ENCODE measurements around the gene UGT2B17. TPM values are rescaled to one million over a fixed set of nuclear protein-coding genes. Genes with fewer than 3 reads are reported as not detected.
"Not testable (repeated sequence)": the region's sequence is repeated elsewhere in the genome, so short reads cannot be mapped to it uniquely, and the experiment has no call there.

Gene UGT2B17
- total RNA-seq, 2 donors from 2014 or later, result not detected

- DNase-seq, result no peak
- TF ChIP-seq CTCF (conservative IDR thresholded peaks at IDR 0.05), result peak; percentile 20
- Histone ChIP-seq H3K9me3 (ENCODE audit: control insufficient read depth, low read length) (no peaks in the 10 kb centered on the region), H3K9ac (ENCODE audit: extremely low read depth, low read length, poor library complexity, severe bottlenecking) (no peak overlapping the region), H3K4me1 (ENCODE audit: control insufficient read depth, insufficient read depth, low read length) (no peaks in the 10 kb centered on the region), H3K4me3 (ENCODE audit: low read length) (no peak overlapping the region), H3K27ac (ENCODE audit: low read depth, low read length) (no peak overlapping the region), H3K27me3 (ENCODE audit: control insufficient read depth, insufficient read depth, low read length, poor library complexity, severe bottlenecking) (no peaks in the 10 kb centered on the region), H3K36me3 (ENCODE audit: control insufficient read depth, insufficient read depth, low read length) (no peaks in the 10 kb centered on the region)
- Mint-ChIP-seq H3K27ac (no peak overlapping the region), H3K4me3 (no peak overlapping the region), H3K9me3 (no peaks in the 10 kb centered on the region), H3K36me3 (ENCODE audit: low read depth) (no peaks in the 10 kb centered on the region), H3K27me3 (ENCODE audit: insufficient read depth) (peaks cover 8% of the 10 kb centered on the region), H3K4me1 (no peaks in the 10 kb centered on the region)
- WGBS, 2 experiments (ENCODE audit: insufficient coverage in 1 of 2, insufficient read length in 1 of 2), result 93% methylated on average over 3 of the region's 3 CpGs; no CpG with 5 or more reads in 1 of the 2 experiments
Measured at GRCh38 chr4:68577590-68577989, 1.5 kb upstream of the UGT2B17 start.

GRCh38 chr4:68575636-68576035 is 486 bp downstream of the UGT2B17 start:
- not testable (repeated sequence) for H3K4me1 Mint-ChIP-seq; DNase-seq; H3K4me1 ChIP-seq (ENCODE audit: control insufficient read depth, insufficient read depth, low read length); H3K27me3 ChIP-seq (ENCODE audit: control insufficient read depth, insufficient read depth, low read length, poor library complexity, severe bottlenecking); H3K9me3 ChIP-seq (ENCODE audit: control insufficient read depth, low read length); H3K27me3 Mint-ChIP-seq (ENCODE audit: insufficient read depth); H3K27ac Mint-ChIP-seq; H3K9me3 Mint-ChIP-seq; H3K36me3 ChIP-seq (ENCODE audit: control insufficient read depth, insufficient read depth, low read length); H3K4me3 Mint-ChIP-seq; H3K36me3 Mint-ChIP-seq (ENCODE audit: low read depth); H3K27ac ChIP-seq (ENCODE audit: low read depth, low read length); H3K9ac ChIP-seq (ENCODE audit: extremely low read depth, low read length, poor library complexity, severe bottlenecking); H3K4me3 ChIP-seq (ENCODE audit: low read length)
- WGBS, 2 experiments (ENCODE audit: insufficient coverage in 1 of 2, insufficient read length in 1 of 2), result 93 to 100% methylated on average over 2 to 5 of the region's 5 CpGs

GRCh38 chr4:68575081-68575480 is 1.0 kb downstream of the UGT2B17 start:
- Histone ChIP-seq H3K27me3 (ENCODE audit: control insufficient read depth, insufficient read depth, low read length, poor library complexity, severe bottlenecking) (no peaks in the 10 kb centered on the region), H3K9me3 (ENCODE audit: control insufficient read depth, low read length) (no peaks in the 10 kb centered on the region), H3K36me3 (ENCODE audit: control insufficient read depth, insufficient read depth, low read length) (no peaks in the 10 kb centered on the region), H3K4me1 (ENCODE audit: control insufficient read depth, insufficient read depth, low read length) (no peaks in the 10 kb centered on the region), H3K4me3 (ENCODE audit: low read length) (no peak overlapping the region), H3K9ac (ENCODE audit: extremely low read depth, low read length, poor library complexity, severe bottlenecking) (no peak overlapping the region), H3K27ac (ENCODE audit: low read depth, low read length) (no peak overlapping the region)
- H3K4me3 Mint-ChIP-seq, result no peak overlapping the region
- H3K9me3 Mint-ChIP-seq, result no peaks in the 10 kb centered on the region
- 100% methylated on average over 1 of the region's 1 CpG; no CpG with 5 or more reads in 1 of the 2 experiments for WGBS, 2 experiments (ENCODE audit: insufficient coverage in 1 of 2, insufficient read length in 1 of 2)
- no peaks in the 10 kb centered on the region for H3K4me1 Mint-ChIP-seq
- DNase-seq, result no peak
- H3K27me3 Mint-ChIP-seq (ENCODE audit: insufficient read depth), result no peaks in the 10 kb centered on the region
- H3K36me3 Mint-ChIP-seq (ENCODE audit: low read depth), result no peaks in the 10 kb centered on the region
- no peak for TF ChIP-seq CTCF (conservative IDR thresholded peaks at IDR 0.05)
- H3K27ac Mint-ChIP-seq, result no peak overlapping the region

- H3K9me3 ChIP-seq (ENCODE audit: control insufficient read depth, low read length), result no peaks in the 10 kb centered on the region
- Mint-ChIP-seq H3K27ac (no peak overlapping the region), H3K9me3 (no peaks in the 10 kb centered on the region), H3K27me3 (ENCODE audit: insufficient read depth) (no peaks in the 10 kb centered on the region), H3K4me3 (no peak overlapping the region), H3K4me1 (no peaks in the 10 kb centered on the region), H3K36me3 (ENCODE audit: low read depth) (no peaks in the 10 kb centered on the region)
- H3K27me3 ChIP-seq (ENCODE audit: control insufficient read depth, insufficient read depth, low read length, poor library complexity, severe bottlenecking), result no peaks in the 10 kb centered on the region
- no peaks in the 10 kb centered on the region for H3K36me3 ChIP-seq (ENCODE audit: control insufficient read depth, insufficient read depth, low read length)
- no peak overlapping the region for H3K4me3 ChIP-seq (ENCODE audit: low read length)
- no peak overlapping the region for H3K9ac ChIP-seq (ENCODE audit: extremely low read depth, low read length, poor library complexity, severe bottlenecking)
- no peak overlapping the region for H3K27ac ChIP-seq (ENCODE audit: low read depth, low read length)
- no peak for DNase-seq
- no peaks in the 10 kb centered on the region for H3K4me1 ChIP-seq (ENCODE audit: control insufficient read depth, insufficient read depth, low read length)
- WGBS, 2 experiments (ENCODE audit: insufficient coverage in 1 of 2, insufficient read length in 1 of 2), result 95 to 99% methylated on average over 3 of the region's 3 CpGs
- no peak for TF ChIP-seq CTCF (conservative IDR thresholded peaks at IDR 0.05)
Measured at GRCh38 chr4:68572653-68573170, 3.4 kb downstream of the UGT2B17 start.
